WERI-Rb-1 (cell line): Measurements from ENCODE around the gene TMPRSS9.

ENCODE experiments used
- DNase-seq: peaks from one replicate; pipeline ENCODE4 v3.0.0-alpha.2; 2020
- H3K27ac ChIP-seq: fragments of 250-450 bp; sonication (Bioruptor Pico); 2 replicates; pipeline ENCODE4 v1.5.1; 2020; ENCODE audit warnings: mild to moderate bottlenecking, moderate library complexity
- H3K27me3 ChIP-seq: fragments of 250-450 bp; sonication (Bioruptor Pico); 2 replicates; pipeline ENCODE4 v1.5.1; 2021; ENCODE audit warnings: mild to moderate bottlenecking, low read depth, moderate library complexity; ENCODE audit not compliant: insufficient read depth, severe bottlenecking
- H3K36me3 ChIP-seq: fragments of 250-450 bp; sonication (Bioruptor Pico); 2 replicates; pipeline ENCODE4 v1.5.1; 2020; ENCODE audit warnings: mild to moderate bottlenecking, moderate library complexity
- H3K4me3 ChIP-seq: 2 replicates; pipeline ENCODE4 v1.5.1; 2011; ENCODE audit warnings: low read depth, mild to moderate bottlenecking, control low read depth, low read length
- H3K9me3 ChIP-seq: fragments of 250-450 bp; sonication (Bioruptor Pico); 2 replicates; pipeline ENCODE4 v1.5.1; 2021; ENCODE audit warnings: mild to moderate bottlenecking, moderate library complexity; ENCODE audit not compliant: severe bottlenecking
- CTCF ChIP-seq: IDR thresholded peaks from 2 replicates; pipeline ENCODE4 v1.5.1; 2011; ENCODE audit warnings: low read depth, mild to moderate bottlenecking, control low read depth, inconsistent platforms, low read length

The TMPRSS9 gene

GRCh38 chr19:2334426-2334825 lies 25.6 kb upstream of the TMPRSS9 start:
- H3K27me3 ChIP-seq, result no peaks in the 10 kb centered on the region
- no peak overlapping the region for H3K4me3 ChIP-seq
- no peak overlapping the region for H3K27ac ChIP-seq
- H3K9me3 ChIP-seq, result no peaks in the 10 kb centered on the region
- no peak for TF ChIP-seq CTCF
- DNase-seq, result no peak
- peaks cover 26% of the 10 kb centered on the region for H3K36me3 ChIP-seq

- no peak for DNase-seq
- Histone ChIP-seq H3K27ac (no peak overlapping the region), H3K9me3 (no peaks in the 10 kb centered on the region), H3K4me3 (no peak overlapping the region), H3K36me3 (peaks cover 33% of the 10 kb centered on the region), H3K27me3 (no peaks in the 10 kb centered on the region)
- TF ChIP-seq CTCF, result no peak
These were observed 24.8 kb upstream of the TMPRSS9 start for GRCh38 chr19:2334986-2335846.

GRCh38 chr19:2335848-2336247 lies 24.2 kb upstream of the TMPRSS9 start:
- Histone ChIP-seq H3K9me3 (no peaks in the 10 kb centered on the region), H3K27ac (no peak overlapping the region), H3K4me3 (no peak overlapping the region), H3K36me3 (peaks cover 35% of the 10 kb centered on the region), H3K27me3 (no peaks in the 10 kb centered on the region)
- TF ChIP-seq CTCF, result no peak
- no peak for DNase-seq

DNA sequence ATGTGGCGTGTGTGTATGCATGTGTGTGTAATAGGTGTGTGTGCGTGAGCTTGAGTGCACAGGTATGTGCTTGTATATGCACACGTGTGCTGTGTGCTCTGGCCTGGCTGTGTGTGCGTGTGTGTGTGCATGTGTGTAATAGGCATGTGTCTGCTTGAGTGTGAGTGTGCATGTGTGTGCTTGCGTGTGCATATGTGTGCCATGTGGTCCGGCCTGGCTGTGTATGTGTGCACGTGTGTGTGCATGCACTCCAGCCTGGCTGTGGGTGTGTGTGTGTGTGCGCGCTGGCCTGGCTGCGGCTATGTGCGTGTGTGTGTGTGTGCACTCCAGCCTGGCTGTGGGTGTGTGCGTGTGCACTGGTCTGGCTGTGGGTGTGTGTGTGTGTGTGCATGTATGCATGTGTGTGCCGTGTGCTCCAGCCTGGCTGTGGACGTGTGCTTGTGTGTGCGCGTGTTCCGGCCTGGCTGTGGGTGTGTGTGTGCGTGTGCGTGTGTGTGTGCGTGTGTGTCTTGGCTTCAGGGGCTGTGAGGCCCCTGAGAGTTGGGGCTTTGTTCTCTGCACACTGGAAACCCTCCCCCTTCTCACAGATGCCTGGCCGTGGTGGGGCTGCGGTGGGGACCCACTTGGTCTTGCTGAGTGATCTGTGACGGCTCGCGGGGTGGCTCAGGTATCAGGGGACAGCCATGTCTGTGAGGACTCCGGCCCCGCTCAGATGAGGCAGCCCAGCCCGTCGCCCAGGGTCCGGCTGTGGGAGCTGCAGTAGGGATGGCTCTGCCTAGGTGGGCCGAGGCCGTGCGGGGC lies 23.3 kb upstream of the TMPRSS9 start:
- no peak overlapping the region for H3K27ac ChIP-seq
- H3K27me3 ChIP-seq, result no peaks in the 10 kb centered on the region
- no peak for DNase-seq
- peaks cover 40% of the 10 kb centered on the region for H3K36me3 ChIP-seq
- H3K4me3 ChIP-seq, result no peak overlapping the region
- H3K9me3 ChIP-seq, result no peaks in the 10 kb centered on the region
- no peak for TF ChIP-seq CTCF

DNA sequence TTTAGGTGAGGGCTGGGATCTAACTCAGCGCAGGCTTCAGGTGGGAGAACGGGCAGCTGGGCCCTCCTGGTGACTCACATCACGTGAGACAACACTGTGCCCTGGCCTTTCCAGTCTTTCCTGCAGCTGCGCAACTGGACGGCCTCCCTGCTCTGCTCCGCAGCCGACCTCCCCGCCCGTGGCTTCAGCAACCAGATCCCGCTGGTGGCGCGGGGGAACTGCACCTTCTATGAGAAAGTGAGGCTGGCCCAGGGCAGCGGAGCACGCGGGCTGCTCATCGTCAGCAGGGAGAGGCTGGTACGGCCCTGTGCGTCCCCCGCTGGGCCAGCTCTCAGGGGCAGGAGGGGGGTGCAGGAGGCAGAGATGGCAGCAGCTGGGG lies 22.7 kb upstream of the TMPRSS9 start:
- Histone ChIP-seq H3K27ac (no peak overlapping the region), H3K4me3 (no peak overlapping the region), H3K27me3 (no peaks in the 10 kb centered on the region), H3K36me3 (peaks cover 40% of the 10 kb centered on the region), H3K9me3 (no peaks in the 10 kb centered on the region)
- TF ChIP-seq CTCF, result no peak
- no peak for DNase-seq
